ENCODE measurements around the gene HNRNPLL.
"Not testable (repeated sequence)": the region's sequence is repeated elsewhere in the genome, so short reads cannot be mapped to it uniquely, and the experiment has no call there.

HNRNPLL gene

GRCh38 chr2:38552259-38552658 lies 50.5 kb downstream of the HNRNPLL start:
- DNase-seq (ENCODE audit: low read depth): no peak

- DNase-seq (ENCODE audit: low read depth): no peak
These were observed 51.0 kb downstream of the HNRNPLL start for GRCh38 chr2:38551746-38552145.

GRCh38 chr2:38551171-38551570 lies 51.6 kb downstream of the HNRNPLL start:
- DNase-seq (ENCODE audit: low read depth): no peak

- no peak for DNase-seq (ENCODE audit: low read depth)
These were observed 52.9 kb downstream of the HNRNPLL start for GRCh38 chr2:38549851-38550250.

- no peak for DNase-seq (ENCODE audit: low read depth)
These were observed 53.5 kb downstream of the HNRNPLL start for GRCh38 chr2:38549071-38549704.

- no peak for DNase-seq (ENCODE audit: low read depth)
These were observed 54.9 kb downstream of the HNRNPLL start for GRCh38 chr2:38547791-38548190.

GRCh38 chr2:38546585-38546984 lies 56.1 kb downstream of the HNRNPLL start:
- no peak for DNase-seq (ENCODE audit: low read depth)

GRCh38 chr2:38546064-38546463 lies 56.7 kb downstream of the HNRNPLL start:
- DNase-seq (ENCODE audit: low read depth): no peak

GRCh38 chr2:38542248-38542631 lies 60.5 kb downstream of the HNRNPLL start:
- DNase-seq (ENCODE audit: low read depth): not testable (repeated sequence)

GRCh38 chr2:38540580-38541286 lies 62.0 kb downstream of the HNRNPLL start:
- DNase-seq (ENCODE audit: low read depth): no peak

- DNase-seq (ENCODE audit: low read depth): no peak
These were observed 63.6 kb downstream of the HNRNPLL start for GRCh38 chr2:38539086-38539485.

GRCh38 chr2:38537937-38538525 lies 64.7 kb downstream of the HNRNPLL start:
- no peak for DNase-seq (ENCODE audit: low read depth)

- not testable (repeated sequence) for DNase-seq (ENCODE audit: low read depth)
These were observed 65.4 kb downstream of the HNRNPLL start for GRCh38 chr2:38537296-38537695.

- DNase-seq (ENCODE audit: low read depth): peak; percentile 81
These were observed 66.8 kb downstream of the HNRNPLL start for GRCh38 chr2:38535744-38536506.

GRCh38 chr2:38535404-38535743 lies 67.4 kb downstream of the HNRNPLL start:
- no peak for DNase-seq (ENCODE audit: low read depth)

- no peak for DNase-seq (ENCODE audit: low read depth)
These were observed 67.9 kb downstream of the HNRNPLL start for GRCh38 chr2:38534746-38535403.

- DNase-seq (ENCODE audit: low read depth): no peak
These were observed 68.8 kb downstream of the HNRNPLL start for GRCh38 chr2:38533757-38534545.

GRCh38 chr2:38533180-38533579 lies 69.5 kb downstream of the HNRNPLL start:
- DNase-seq (ENCODE audit: low read depth): no peak

- no peak for DNase-seq (ENCODE audit: low read depth)
These were observed 70.4 kb downstream of the HNRNPLL start for GRCh38 chr2:38532366-38532765.

GRCh38 chr2:38529208-38529607 lies 73.5 kb downstream of the HNRNPLL start:
- DNase-seq (ENCODE audit: low read depth): no peak

- DNase-seq (ENCODE audit: low read depth): no peak
These were observed 74.2 kb downstream of the HNRNPLL start for GRCh38 chr2:38528534-38528933.

Measured in stimulated activated CD8-positive, alpha-beta memory T cell treated with anti-CD3 and anti-CD28 coated beads, Interleukin-15, amount 100 ng/mL, for 24 hours (primary cell).